HG03066 (cell line): ENCODE data around the gene PTPRJ.
"Not testable (repeated sequence)": the region's sequence is repeated elsewhere in the genome, so short reads cannot be mapped to it uniquely, and the experiment has no call there.

Source experiments
- ATAC-seq: cut with Tn5 transposase; IDR thresholded peaks from one replicate; pipeline ENCODE4 v1.9.1; 2021; ENCODE audit warnings: low read depth; ENCODE audit not compliant: unreplicated experiment

PTPRJ gene

GRCh38 chr11:47980088-47980906, at the start of gene PTPRJ:
Gene PTPRJ (plus strand): TSS chr11:47980559. CDS start chr11:47980913, 354 bp downstream.
- peak; percentile 45 for ATAC-seq

DNA sequence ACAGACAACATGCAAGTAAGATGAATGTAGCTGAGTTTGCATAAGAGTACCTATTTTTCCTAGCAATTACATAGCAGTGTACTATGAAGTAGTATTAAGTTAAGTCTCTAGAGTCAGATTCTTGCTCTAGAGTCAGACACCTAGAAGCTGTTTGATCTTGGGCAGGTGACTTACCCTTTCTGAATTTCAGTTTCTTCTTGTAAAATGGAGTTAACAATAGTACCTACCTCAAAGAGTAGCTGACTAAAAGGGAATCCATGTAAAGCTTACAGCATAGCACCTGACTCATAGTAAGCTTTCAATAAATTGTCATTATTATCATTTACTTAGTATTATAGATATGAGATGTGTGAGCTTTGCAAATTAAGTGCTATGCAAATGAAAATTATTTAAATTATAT, 47.8 kb upstream of the PTPRJ start:
- no peak for ATAC-seq

GRCh38 chr11:47933797-47934196, 46.6 kb upstream of the PTPRJ start:
- ATAC-seq: not testable (repeated sequence)

DNA sequence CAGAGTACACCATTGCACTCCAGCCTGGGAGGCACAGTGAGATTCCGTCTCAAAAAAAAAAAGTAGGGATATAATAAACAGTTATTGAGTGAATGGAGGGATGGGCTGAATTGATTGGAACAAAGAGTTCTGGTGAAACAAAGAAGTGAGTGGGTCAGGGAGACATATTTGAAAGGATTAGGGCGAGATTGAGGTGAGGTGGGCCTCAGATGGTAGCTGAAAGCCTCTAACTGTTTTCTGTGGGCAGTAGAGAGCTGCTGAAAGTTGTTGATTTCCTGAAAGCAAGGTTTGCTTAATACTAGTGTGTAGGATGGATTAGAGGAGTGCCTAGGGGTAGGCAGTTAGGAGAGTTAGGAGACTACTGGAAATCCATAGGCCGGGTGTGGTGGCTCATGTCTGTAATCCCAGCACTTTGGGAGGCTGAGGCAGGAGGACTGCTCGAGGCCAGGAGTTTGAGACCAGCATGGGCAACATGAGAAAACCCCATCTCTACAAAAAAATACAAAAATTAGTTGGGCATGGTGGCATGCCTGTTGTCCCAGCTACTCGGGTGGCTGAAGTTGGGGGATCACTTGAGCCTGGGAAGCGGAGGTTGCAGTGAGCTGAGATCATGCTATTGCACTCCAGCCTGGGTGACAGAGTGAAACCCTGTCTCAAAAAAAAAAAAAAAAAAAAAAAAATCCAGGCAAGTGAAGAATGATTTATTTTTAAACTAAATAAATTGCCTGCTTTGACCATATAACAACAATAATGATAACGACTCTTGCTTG, 41.4 kb upstream of the PTPRJ start:
- ATAC-seq: no peak

GRCh38 chr11:47940904-47941649, 39.3 kb upstream of the PTPRJ start:
- ATAC-seq: no peak

DNA sequence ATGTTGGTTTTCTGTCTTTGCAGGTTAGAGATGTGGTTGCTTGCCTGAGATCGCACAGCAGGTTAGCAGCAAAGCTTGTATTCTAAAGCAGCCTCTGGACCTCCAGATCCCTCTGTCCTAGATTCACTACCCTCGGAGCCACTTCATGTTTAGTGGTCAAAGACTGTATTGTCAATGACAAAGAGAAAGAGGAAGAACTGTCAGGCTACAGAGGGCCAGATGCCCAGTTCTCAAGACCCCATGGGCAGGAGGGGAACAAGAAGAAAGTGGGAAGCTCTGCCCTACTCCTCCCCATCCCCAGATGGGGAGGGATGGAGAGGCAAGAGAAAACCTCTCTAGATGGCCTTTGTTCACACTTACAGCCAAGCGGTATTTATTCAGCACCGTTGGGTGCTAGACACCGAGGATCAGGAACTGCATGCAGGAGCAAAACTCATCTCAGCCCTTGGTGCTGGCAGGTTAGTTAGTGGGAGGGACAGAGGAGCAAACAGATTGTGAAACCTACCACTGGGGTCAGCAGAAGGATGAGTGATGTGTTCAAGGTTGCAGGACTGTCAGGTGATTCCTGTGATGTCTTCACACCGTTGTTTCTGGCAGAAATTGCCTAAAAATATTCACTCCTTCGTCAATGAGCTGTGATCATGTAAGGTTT, 38.3 kb upstream of the PTPRJ start:
- ATAC-seq: no peak

- ATAC-seq: no peak
These were observed 36.4 kb upstream of the PTPRJ start for GRCh38 chr11:47943721-47944586.

DNA sequence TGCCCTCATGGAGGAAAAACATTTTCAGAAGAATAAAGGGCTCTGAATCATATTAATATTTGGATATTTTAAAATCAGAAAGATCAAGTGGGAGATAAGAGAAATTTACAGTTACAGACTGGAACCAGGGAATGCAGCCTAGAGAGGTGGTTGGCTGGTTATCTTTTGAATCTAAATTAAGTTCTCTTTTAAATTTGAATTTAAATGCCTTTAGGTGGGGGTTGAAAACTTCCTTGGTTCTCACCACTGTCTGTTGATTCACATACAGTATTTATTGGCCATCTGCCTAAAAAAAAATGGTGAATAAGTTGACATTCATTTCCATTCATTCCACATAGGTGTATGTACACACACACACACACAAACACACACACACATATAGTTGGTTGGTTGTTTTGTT, 35.7 kb upstream of the PTPRJ start:
- no peak for ATAC-seq

GRCh38 chr11:47946682-47947559, 33.4 kb upstream of the PTPRJ start:
- no peak for ATAC-seq

GRCh38 chr11:47948137-47948536, 32.2 kb upstream of the PTPRJ start:
- ATAC-seq: no peak

DNA sequence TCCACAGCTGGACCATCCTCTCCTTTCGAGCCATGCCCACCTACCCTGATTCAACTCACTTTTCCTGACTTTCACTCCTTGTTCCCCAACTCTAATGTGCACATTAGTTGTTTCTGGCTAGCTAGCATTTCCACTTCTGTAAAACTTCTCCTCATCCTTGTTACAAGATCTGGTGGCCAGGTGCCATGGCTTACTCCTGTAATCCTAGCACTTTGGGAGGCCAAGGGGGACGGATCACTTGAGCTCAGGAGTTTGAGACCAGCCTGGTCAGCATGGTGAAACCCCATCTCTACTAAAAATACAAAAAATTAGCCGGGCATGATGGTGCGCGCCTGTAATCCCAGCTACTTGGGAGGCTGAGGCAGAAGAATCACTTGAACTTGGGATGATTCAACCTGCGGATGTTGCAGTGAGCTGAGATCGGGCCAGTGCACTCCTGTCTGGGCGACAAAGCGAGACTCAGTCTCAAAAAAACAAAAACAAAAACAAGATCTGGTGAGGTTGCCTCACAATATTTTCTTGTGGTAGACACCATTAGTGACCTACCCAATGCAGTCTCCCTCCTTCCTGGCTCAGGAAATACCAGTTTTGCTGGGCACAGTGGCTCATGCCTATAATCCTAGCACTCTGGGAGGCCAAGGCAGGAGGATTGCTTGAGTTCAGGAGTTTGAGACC, 31.2 kb upstream of the PTPRJ start:
- not testable (repeated sequence) for ATAC-seq

DNA sequence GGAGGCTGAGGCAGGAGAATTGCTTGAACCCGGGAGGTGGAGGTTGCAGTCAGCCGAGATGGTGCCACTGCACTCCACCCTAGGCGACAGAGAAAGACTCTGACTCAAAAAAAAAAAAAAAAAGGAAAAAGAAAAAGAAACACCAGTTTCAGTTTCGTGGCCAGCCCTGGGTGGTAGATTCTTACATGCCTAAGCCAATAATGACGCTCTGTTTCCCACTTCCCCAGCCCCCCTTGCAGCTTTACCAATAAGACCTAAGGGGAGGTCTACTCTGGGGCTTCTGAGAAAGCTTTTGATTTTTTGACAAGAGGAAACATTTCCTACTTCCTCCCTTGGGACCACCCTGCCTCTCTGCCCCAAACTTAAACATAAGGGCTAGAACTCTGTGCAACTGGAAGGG, 30.0 kb upstream of the PTPRJ start:
- ATAC-seq: no peak

- ATAC-seq: not testable (repeated sequence)
These were observed 28.9 kb upstream of the PTPRJ start for GRCh38 chr11:47951504-47951903.

GRCh38 chr11:47955061-47955755, 25.2 kb upstream of the PTPRJ start:
- no peak for ATAC-seq

DNA sequence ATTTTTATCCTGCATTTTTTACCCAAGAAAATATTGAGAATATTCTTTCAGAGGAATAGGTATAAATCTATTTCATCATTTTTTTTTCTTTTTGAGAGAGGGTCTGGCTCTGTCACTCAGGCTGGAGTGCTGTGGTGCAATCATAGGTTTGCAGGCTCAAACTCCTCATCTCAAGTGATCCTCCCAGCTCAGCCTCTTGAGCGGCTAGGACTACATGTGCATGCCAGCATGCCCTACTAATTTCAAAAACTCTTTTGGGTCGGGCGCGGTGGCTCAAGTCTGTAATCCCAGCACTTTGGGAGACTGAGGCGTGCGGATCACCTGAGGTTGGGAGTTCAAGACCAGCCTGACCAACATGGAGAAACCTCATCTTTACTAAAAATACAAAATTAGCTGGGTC, 20.3 kb upstream of the PTPRJ start:
- no peak for ATAC-seq

DNA sequence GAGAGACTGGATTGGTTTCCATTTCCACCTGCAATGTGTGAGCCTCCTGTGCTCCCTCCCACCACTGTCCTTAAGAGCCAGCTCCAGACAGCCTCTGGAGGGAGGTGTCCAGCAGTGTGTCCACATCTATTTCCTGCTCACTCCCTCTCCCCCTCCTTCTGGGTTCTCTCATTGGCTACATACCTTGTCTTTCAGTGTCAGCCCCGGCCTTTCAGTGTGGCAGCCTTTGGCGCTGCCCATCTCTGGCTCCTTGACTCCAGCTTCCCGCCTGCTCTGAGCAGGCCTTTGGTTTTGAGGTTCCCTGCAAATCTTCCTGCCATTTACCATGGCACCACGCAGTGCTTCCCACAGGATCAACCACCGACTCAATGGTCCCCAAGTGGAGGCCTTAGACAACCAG, 19.0 kb upstream of the PTPRJ start:
- no peak for ATAC-seq

DNA sequence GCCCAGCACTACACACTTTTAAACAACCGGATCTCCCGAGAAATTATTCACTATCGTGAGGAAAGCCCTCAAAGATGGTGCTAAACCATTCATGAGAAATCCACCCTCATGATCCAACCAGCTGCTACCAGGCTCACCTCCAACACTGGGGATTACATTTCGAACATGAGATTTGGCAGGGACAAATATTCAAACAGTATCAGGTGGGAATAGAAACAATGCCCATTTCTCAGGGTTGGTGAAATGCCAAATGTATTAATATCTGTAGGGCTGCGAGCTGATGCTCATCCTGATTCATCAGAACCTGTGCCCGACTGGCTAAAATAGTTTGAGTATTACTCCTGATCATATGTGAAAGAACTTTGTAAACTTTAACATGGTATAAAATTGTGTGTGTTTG, 15.8 kb upstream of the PTPRJ start:
- no peak for ATAC-seq
